Activated CD8-positive, alpha-beta memory T cell treated with anti-CD3 and anti-CD28 coated beads for 4 hours (primary cell): ENCODE results near the gene PARVG.
"Not testable (repeated sequence)": the region's sequence is repeated elsewhere in the genome, so short reads cannot be mapped to it uniquely, and the experiment has no call there.

Experiments
- DNase-seq, 2 donors: peaks; one replicate each; pipeline ENCODE4 v3.0.0-alpha.2; 2020; ENCODE audit warnings: low read depth in 2 of 2

The PARVG gene

GRCh38 chr22:44213489-44214043, 32.8 kb downstream of the PARVG start:
- no peak for DNase-seq

- no peak for DNase-seq
These were observed 33.5 kb downstream of the PARVG start for GRCh38 chr22:44214187-44214586.

GRCh38 chr22:44214764-44215163, 34.0 kb downstream of the PARVG start:
- no peak for DNase-seq

GRCh38 chr22:44215287-44215686, 34.6 kb downstream of the PARVG start:
- DNase-seq = no peak

- DNase-seq = no peak
These were observed 36.6 kb downstream of the PARVG start for GRCh38 chr22:44217346-44217745.

GRCh38 chr22:44218071-44218470, 37.3 kb downstream of the PARVG start:
- DNase-seq = no peak

GRCh38 chr22:44219101-44219870, 38.6 kb downstream of the PARVG start:
- DNase-seq = no peak

GRCh38 chr22:44220727-44221680, 40.3 kb downstream of the PARVG start:
- no peak for DNase-seq

GRCh38 chr22:44221710-44222475, 41.2 kb downstream of the PARVG start:
- no peak for DNase-seq

- DNase-seq = no peak
These were observed 43.4 kb downstream of the PARVG start for GRCh38 chr22:44224166-44224565.

GRCh38 chr22:44225091-44225689, 44.5 kb downstream of the PARVG start:
- DNase-seq = no peak

GRCh38 chr22:44225812-44226211, 45.1 kb downstream of the PARVG start:
- DNase-seq = no peak

GRCh38 chr22:44229331-44229730, 48.6 kb downstream of the PARVG start:
- DNase-seq = no peak

GRCh38 chr22:44229809-44230208, 49.1 kb downstream of the PARVG start:
- DNase-seq = no peak

GRCh38 chr22:44231233-44231632, 50.5 kb downstream of the PARVG start:
- no peak for DNase-seq

GRCh38 chr22:44234372-44234771, 53.6 kb downstream of the PARVG start:
- DNase-seq = not testable (repeated sequence)

GRCh38 chr22:44237290-44237689, 56.6 kb downstream of the PARVG start:
- DNase-seq = no peak

- DNase-seq = not testable (repeated sequence)
These were observed 60.4 kb downstream of the PARVG start for GRCh38 chr22:44241121-44241520.

- no peak for DNase-seq
These were observed 62.4 kb downstream of the PARVG start for GRCh38 chr22:44242946-44243724.

GRCh38 chr22:44243761-44244160, 63.0 kb downstream of the PARVG start:
- no peak for DNase-seq
